SW480 (cell line): ENCODE measurements around the gene FCHSD1.

Experiments used
- DNase-seq: peaks from one replicate; pipeline ENCODE4 v3.0.0-alpha.2; 2016; ENCODE audit warnings: low spot score

Gene FCHSD1

GRCh38 chr5:141641634-141642267 is 9.5 kb downstream of the FCHSD1 start:
- DNase-seq = peak; percentile 75

- no peak for DNase-seq
Observed at GRCh38 chr5:141640698-141641097, 10.5 kb downstream of the FCHSD1 start.

- DNase-seq = no peak
Observed at GRCh38 chr5:141640051-141640415, 11.2 kb downstream of the FCHSD1 start.

GRCh38 chr5:141639357-141640050 is 11.7 kb downstream of the FCHSD1 start:
- no peak for DNase-seq

- no peak for DNase-seq
Observed at GRCh38 chr5:141638771-141639170, 12.4 kb downstream of the FCHSD1 start.

GRCh38 chr5:141637767-141638419 is 13.3 kb downstream of the FCHSD1 start:
- peak; percentile 62 for DNase-seq

- DNase-seq = no peak
Observed at GRCh38 chr5:141637123-141637766, 14.0 kb downstream of the FCHSD1 start.

GRCh38 chr5:141636413-141637122 is 14.7 kb downstream of the FCHSD1 start, which contains the start of the genes HDAC3 and RELL2:
TSS of gene HDAC3 (minus strand) at chr5:141636849. CDS start at chr5:141636790, 59 bp downstream.
TSS of gene RELL2 (plus strand) at chr5:141636997. CDS start at chr5:141638226, 1,229 bp downstream.
- DNase-seq = peak; percentile 92

GRCh38 chr5:141636106-141636412 is 15.2 kb downstream of the FCHSD1 start:
- no peak for DNase-seq

- DNase-seq = no peak
Observed at GRCh38 chr5:141635646-141636045, 15.6 kb downstream of the FCHSD1 start.

GRCh38 chr5:141634720-141635119 is 16.5 kb downstream of the FCHSD1 start:
- DNase-seq = no peak

- DNase-seq = no peak
Observed at GRCh38 chr5:141633871-141634561, 17.2 kb downstream of the FCHSD1 start.

GRCh38 chr5:141632650-141633049 is 18.6 kb downstream of the FCHSD1 start:
- DNase-seq = no peak

- DNase-seq = no peak
Observed at GRCh38 chr5:141630570-141631140, 20.6 kb downstream of the FCHSD1 start.

GRCh38 chr5:141628175-141628788 is 22.9 kb downstream of the FCHSD1 start:
- no peak for DNase-seq

GRCh38 chr5:141623611-141624010 is 27.6 kb downstream of the FCHSD1 start:
- DNase-seq = no peak

GRCh38 chr5:141623186-141623585 is 28.0 kb downstream of the FCHSD1 start:
- DNase-seq = no peak

GRCh38 chr5:141618804-141619554 is 32.2 kb downstream of the FCHSD1 start, which contains the start of gene DIAPH1:
TSS of gene DIAPH1 (minus strand) at chr5:141619000. CDS start at chr5:141618914, 86 bp downstream.
- peak; percentile 98 for DNase-seq

- DNase-seq = peak; percentile 84
Observed at GRCh38 chr5:141618030-141618803, 33.0 kb downstream of the FCHSD1 start.
